Measurements from ENCODE around the gene ZCCHC4. TPM values are rescaled to one million over a fixed set of nuclear protein-coding genes. Genes with fewer than 3 reads are reported as not detected.
A peak's percentile ranks its signal among the peaks of the same experiment; 100 is the strongest.
"Not testable (repeated sequence)": the region's sequence is repeated elsewhere in the genome, so short reads cannot be mapped to it uniquely, and the experiment has no call there.

Gene ZCCHC4
- total RNA-seq, 1 donor from 2014 or later = 4.1 TPM

DNA sequence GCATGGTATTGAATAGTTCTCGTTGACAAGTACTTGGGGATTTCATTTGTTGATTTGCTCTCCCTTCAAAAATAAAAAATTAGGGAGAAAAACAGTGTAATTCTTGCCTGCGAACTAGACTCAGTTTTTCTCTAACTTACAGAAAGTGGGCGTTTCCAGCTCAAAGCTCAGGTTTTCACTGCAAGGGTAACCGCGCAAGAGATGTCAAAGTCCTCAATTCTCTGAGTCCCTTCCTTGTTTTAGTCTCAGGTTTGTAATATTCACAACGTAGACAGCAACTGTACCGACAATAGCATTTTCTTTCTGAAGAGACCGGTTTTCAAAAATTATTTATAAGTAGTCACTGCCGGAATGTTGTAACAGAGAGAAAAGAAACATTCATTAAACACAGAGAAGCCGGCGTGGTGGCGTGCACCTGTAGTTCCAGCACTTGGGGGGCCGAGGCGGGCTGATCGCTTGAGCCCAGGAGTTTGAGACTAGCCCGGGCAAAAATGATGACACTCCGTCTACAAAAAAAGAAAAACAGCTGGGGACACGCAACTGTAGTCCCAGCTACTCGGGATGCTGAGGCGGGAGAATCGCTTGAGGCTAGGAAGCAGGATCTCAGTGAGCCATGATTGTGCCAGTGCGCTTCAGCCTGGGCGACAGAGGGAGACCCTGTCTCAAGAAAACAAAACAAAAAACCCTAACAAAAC, 774 bp downstream of the ZCCHC4 start:
- no peak for DNase-seq (ENCODE audit: low spot score)
- ATAC-seq = peak; percentile 32

DNA sequence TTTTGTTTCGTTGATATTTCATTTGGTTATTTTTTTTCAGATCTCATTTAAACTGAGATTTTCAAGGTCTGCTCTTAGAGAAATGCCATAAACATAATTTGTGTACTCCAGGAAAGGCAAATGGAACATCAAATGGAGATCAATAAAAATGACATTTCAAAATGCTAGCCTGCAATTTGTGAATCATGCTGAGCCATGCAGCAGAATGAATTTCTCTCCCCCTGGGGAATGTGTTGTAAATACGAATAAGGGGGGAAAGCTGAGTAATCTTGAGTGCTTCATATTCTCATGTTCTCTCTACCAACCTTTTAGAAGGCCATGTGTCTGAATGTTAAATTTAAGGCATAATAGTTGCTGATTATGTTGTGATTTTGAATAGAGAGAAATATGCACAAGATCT, 7.8 kb downstream of the ZCCHC4 start:
- DNase-seq (ENCODE audit: low spot score) (no peak), ATAC-seq (no peak)

DNA sequence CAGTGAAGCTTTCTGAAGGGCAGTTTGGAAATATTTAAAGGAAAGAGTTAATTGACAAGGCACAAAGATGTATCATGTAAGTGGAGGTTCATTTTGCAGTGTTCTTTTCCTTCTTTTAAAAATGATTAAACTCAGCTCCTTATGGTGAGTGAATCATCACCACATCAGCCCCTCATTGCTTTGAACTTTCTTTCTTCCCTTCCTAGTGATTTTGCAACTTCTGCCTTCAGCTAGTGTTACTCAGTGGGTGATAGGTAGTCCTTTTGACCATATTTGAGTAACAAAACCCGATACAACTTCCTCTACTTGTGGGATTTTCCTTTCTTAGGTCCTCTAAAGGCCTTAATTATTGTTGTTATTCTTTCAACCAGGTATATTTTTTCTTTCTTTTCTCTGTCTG, 8.2 kb downstream of the ZCCHC4 start:
- no peak for DNase-seq (ENCODE audit: low spot score)
- ATAC-seq = no peak

DNA sequence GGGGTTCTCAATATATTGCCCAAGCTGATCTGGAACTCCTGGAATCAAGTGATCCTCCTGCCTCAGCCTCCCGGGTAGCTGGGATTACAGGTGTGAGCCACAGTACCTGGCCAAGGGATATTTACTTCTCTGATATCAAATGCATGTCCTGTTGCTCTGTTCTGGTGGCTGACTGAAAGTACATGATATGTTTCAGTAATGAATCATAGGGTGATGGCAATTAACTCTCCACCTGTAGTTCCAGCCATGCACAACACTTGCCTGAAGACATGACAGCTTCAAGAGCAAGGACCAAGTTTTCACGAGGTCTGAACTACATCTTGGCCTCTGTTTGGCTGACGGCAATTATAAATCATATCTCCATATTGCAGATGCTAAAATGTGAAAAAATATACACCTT, 9.1 kb downstream of the ZCCHC4 start:
- ATAC-seq (no peak), DNase-seq (ENCODE audit: low spot score) (no peak)

DNA sequence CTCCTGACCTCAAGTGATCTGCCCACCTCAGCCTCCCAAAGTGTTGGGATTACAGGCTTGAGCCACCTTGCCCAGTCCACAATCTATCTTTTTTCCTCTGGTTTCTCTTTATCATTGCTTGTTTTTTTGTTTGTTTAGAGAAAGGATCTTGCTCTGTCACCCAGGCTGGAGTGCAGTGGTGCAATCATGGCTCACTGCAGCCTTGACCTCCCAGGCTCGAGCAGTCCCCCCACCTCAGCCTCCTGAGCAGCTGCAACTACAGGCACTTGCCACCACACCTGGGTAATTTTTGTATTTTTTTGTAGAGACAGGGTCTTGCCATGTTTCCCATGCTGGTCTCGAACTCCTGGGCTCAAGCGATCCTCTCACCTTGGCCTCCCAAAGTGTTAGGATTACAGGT, 15.9 kb downstream of the ZCCHC4 start:
- DNase-seq (ENCODE audit: low spot score); ATAC-seq: not testable (repeated sequence)

DNA sequence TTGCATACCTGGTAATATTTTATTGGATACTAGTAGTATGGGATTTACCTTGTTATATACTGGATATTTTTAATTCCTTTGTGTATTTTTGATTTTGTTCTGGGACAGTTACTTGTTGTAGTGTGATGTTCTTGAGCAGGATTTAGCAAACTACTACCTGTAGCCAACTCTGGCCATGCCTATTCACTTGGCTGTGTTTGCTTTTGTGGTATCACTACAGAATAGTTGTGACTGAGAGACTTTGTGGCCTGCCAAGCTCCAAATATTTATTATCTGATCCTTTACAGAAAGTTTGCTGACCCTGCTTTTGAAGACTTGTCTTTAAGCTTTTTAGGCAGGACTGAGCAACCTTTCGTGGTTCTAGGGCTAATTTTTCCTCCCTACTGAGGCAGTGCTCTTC, 17.8 kb downstream of the ZCCHC4 start:
- DNase-seq (ENCODE audit: low spot score) = no peak
- peak; percentile 61 for ATAC-seq

DNA sequence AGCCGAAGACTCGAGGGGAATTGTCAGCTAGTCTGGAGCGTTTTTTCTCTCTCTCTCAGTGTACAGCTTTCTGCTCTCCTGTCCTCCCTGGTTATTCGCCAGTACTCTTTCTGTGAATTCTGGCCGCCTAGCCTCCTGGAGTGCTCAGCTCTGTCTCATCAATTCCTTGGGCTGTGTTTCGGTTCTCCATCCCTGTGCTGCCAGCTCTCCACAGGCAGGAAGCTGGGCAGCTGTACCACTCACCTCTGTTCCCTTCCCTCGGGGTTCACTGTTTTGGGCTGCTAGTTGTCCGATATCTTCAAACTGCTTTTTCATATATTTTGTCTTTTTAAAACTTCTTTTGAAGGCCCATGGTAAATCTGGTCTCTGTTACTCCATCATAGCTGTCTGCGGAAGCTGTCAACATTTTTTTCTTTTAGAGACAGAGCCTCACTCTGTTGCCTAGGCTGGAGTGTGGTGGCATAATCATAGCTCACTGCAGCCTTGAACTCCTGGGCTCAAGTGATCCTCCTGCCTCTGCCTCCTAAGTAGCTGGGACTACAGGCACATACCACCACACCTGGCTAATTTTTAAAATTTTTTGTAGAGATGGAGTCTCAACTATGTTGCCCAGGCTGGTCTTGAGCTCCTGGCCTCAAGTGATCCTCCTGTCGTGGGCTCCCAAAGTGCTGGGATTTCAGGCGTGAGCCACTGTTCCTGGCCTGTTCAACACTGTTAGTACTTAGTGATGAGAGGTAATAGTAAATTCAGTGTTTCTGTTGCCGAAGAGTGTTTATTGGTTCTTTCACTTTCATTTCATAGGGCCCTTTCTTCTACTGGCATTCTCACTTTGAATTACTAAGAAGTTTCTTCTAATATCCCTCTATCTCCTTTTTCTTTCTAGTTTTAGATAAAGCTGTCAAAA, 18.6 kb downstream of the ZCCHC4 start:
- ATAC-seq = peak; percentile 43
- DNase-seq (ENCODE audit: low spot score) = no peak

DNA sequence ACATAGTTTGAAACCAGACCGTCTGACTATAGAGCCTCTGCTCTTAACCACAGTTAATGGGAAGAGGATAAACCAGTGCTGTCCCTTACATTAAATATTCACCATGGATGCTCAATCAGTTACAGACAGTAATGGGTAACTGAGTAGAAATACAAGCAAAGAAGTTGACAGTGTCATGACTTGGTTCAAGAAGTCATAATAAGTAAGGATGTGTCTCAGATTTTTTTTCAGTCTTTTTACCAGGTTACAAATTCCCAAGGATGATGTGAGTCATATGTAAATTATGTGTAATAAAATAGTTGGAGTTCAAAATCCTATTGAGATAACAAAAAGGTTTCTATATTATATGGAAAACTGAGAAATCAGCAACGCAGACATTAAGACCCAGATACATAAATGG, 31.1 kb downstream of the ZCCHC4 start:
- ATAC-seq (no peak), DNase-seq (ENCODE audit: low spot score) (no peak)

DNA sequence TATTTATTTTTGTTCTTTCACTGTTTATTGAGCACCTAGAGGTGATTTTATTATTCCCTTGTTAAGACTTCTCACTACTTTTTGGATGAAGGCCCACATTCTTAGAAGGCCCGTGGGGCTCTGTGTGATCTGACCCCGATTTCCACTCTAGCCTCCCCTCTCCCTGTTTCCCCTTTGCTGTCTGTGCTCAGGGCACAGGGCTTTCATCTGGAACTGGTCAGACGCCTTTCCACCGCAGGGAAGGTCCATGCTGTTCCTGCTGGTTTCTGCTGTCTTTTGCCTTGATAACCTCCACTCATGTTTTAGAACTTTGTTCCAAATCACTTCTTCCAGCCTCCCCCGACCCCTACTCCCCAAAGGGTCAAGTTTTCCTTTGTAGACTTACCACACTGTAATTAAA, 33.2 kb downstream of the ZCCHC4 start:
- ATAC-seq = no peak
- DNase-seq (ENCODE audit: low spot score) = no peak

DNA sequence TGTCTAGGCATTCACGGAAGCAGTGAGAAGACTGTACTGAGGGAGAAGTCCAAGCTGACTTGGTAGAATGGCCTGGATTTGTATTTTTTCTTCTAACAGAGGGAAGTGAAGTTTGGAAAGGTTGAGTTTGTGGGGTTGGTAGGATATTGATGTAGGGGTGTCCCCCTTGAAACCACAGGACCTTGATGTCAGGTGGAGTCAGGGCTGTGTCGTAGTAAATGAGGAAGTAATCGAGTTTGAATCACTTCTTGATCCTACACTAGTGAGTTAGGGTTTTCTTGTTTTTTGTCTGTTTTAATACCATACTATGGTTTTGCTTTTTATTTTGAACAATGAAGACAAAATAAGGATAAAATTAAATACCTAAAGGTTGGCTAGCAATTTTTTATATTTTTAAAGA, 34.3 kb downstream of the ZCCHC4 start:
- ATAC-seq = no peak
- DNase-seq (ENCODE audit: low spot score) = no peak

DNA sequence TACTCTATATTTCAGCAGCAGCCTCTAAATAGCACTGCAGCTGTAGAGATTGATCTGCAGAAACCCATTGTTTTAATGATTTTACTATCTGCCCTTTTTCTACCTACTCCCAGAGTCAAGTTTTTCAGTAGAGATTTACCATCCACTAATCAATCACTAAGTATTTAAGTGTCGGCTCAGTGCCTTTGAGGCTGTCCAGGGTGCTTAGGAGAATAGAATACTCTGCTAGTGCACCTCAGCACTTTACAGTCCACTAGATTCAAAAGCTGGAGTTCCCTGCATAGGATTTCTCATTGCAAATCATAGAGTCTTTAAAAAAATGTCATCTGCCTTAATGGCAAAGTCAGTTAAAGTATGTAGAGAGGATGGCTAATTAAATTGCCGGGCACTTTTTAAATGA, 34.9 kb downstream of the ZCCHC4 start:
- DNase-seq (ENCODE audit: low spot score) (no peak), ATAC-seq (no peak)

DNA sequence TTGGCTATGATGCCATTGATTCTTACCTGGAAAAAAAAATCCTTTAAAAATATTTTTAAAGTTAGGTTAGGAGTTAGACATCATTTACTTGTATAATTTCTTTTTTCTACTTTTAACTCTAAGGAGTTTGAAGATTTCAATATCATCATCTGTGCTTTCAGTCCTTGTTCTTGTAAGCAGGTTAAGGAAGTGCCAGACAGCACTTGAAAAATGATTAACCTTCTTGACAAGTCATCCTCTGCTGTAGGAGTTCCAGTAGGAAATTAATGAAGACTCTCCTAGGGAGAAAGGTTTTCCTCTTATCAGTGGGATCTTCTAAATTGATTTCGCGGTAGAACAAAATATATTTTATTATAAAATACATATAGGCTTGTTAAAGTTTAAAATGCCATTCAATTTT, 35.4 kb downstream of the ZCCHC4 start:
- ATAC-seq (no peak), DNase-seq (ENCODE audit: low spot score) (no peak)

DNA sequence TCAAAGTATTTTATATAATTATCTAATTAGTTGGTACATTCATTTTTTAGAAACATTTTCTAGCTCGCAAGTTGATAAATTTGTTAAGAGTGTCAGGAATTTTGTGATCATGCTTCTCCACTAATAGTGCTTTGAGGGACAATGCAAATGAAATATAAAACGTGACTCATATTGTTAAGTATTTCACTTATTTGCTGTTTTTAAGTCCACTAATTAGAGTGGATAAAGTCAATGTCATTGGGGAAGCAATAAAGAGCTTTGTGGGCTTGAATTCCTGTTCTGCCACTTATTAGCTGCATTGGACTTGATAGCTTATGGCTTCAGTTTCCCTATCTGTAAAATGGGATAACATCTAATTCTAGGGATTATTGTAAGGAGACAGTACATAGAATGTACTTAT, 38.0 kb downstream of the ZCCHC4 start:
- no peak for DNase-seq (ENCODE audit: low spot score)
- ATAC-seq = no peak

DNA sequence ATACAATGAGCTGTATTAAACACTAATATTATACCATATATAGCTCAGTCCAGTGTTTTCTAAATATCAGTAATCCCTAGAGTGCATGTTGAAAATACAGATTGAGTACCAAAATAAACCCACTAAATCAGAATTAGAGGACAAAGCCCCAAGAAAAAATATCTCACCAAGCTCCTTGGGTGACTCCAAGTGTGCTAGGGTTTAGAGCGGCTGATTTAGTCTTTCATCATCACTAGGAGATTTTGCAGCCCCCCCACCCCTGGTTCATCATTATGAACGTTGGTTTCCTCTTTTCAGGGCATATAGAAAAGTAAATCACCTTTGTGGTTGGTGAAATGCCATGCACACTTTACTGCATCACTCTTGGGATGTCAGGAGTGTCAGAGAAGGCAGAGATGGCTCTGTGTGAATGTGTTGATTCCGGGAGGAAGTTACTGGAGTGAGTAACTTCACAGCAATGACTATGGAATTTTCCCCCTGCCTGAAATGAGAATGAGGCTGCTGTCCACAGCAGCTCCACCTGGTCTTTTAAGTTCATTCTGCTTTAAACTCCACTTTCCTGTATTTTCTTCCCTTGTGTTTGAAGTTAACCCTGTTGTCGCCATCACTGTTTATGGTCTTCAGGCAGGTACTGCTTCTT, 39.3 kb downstream of the ZCCHC4 start:
- DNase-seq (ENCODE audit: low spot score) (no peak), ATAC-seq (no peak)

DNA sequence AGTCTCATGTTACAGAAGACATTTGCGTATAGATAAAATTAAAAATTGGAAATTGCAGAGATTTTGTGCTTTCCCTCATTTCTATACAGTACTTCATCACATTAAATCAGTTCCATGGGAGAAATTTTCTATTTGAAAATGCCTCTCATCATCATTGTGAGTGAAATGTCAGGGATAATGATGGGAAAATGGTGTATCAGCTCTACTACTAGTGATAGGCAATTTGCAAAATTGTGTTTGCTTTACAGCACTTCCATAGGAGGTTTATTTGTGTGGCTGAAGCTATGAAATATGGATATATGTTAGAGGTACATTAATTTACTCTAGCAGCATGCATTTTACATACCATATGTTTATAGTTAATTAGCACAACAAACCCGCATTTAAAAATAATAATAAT, 43.5 kb downstream of the ZCCHC4 start:
- no peak for ATAC-seq
- no peak for DNase-seq (ENCODE audit: low spot score)

DNA sequence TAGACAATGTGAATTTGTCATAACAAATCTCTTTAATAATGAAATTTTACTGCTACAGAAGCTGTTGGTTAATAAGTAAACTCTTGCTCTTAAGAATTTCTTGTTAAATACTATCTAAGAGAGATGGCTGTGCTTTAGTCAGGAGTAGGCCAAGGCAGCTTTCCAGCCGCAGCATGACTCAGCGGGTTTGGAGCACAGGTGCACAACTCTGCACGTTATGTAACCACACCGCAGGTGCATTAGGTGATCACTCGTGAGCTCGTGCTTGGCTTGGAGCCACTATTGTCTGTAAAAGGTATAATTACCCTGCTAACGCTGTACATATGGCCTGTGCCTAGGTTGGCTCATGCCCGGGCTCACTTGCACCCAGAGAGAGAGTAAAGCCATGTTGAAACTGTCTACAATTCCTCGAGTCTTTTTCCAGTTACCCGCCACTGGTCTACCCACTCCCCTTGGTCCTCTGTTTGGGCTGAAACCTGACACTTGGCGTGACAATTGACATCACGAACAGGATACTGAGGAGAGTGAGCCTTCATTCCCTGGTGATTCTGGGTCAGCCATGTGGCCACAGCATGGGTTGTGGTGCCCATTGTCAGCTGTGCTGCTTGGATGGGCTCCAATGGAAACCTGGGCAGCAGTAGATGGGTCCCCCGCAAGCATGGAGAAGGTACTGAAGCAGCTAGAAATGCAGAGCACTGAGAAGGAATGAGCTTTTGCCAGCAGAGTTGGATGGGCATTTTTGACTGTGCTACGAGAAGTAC, 46.1 kb downstream of the ZCCHC4 start:
- ATAC-seq = no peak
- DNase-seq (ENCODE audit: low spot score) = no peak

DNA sequence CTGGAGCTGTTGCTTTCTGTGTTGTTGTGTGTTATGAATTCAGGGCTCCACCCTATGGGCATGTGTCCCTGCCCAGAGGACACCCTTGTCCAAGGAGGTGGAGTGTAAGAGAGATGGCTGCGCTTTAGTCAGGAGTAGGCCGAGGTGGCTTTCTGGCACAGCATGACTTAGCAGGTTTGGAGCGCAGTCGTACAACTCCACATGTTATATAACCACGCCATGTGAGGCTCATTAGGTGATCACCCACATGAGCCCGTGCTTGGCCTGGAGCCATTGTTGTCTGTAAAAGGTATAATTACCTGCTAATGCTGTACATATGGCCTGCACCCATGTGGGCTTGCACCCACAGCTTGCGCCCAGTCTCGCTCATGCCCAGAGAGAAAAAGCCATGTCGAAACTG, 48.7 kb downstream of the ZCCHC4 start:
- no peak for ATAC-seq
- DNase-seq (ENCODE audit: low spot score) = peak; percentile 37

DNA sequence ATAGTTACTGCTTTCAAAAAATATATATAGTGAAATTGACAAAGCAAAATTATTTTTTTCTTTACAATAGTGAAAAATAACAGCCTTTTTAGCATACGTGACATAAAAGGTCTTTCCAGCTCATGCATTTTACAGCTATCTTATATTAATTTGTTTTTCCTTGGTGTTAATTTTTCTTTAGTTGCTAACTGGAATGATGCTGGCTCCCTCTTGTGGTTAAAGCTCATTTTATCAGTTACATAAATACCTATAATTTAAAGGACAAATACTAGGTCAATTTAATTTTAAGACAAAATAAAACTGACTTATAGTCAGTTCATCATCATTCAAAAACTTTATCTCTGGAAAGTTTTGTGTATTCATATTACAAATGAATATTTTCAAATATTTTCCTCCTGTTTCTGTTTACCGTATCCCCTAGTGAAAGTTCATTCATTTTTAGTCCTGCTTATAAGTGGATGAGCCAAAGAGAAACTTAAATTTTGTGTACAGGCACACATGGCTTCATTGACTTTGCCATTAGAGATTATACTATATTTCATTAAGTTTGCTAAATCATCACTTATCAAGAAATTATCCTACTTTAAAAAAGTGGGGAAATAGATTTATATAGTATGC, 54.5 kb downstream of the ZCCHC4 start:
- no peak for DNase-seq (ENCODE audit: low spot score)
- ATAC-seq = peak; percentile 61

DNA sequence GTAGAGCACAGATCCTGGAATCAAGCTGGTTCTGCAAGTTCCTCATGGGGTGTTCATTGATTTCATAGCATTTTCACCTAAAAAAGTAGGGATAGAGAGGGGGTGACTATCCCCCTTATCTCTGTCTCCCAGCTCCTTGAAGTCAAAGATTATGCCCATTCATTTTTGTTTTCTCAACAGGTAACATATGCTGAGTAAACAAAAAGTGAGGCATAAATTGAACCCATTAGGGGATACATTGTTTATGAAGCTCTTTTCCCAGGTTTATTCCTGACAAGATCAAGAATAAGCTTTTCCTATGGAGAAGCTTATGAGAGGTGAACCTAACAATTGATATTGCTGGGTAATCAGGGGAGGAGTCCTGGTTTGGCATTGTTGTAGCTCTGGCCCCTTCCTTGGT, 55.3 kb downstream of the ZCCHC4 start:
- ATAC-seq = no peak

DNA sequence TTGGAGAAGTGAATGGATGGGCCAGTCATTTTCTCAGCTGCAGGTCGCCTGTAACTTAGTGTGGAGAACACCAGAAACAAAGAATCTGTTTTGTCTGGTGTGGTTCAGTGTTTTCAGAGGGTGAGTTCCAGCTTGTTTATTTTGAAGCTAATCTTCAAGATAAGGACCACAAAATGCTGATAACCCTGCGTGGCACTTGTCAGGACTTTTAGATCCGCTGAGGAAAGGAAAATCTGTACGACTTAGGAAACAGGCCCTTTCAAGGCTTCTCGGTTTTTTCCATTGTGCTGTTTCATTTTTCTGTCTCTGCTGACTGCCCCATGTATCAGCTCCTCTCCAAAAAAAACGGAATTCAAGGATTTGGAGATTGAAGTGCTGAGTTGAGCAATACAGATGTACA, 55.7 kb downstream of the ZCCHC4 start:
- peak; percentile 60 for ATAC-seq
- no peak for DNase-seq (ENCODE audit: low spot score)

More for the DNA sequence above, 55.3 kb downstream of the ZCCHC4 start:
- DNase-seq (ENCODE audit: low spot score) = no peak

DNA sequence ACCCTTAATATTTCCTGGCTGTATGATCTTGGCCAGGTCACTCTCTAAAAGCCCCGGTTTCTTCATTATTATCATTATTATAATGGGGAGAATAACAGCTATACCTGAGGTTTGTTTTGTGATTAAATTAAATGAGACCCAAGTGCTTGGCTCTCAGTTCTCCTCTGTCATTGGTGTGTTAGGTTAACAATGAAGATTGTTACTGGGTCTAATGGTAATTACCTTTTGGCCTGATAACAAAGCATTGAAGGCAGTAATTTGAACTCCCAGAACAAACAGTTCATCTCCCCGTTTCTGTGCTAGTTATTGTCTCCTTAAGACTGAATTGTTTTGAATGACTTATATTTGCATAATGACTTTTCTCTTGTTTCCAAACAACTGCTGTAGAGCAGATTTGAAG, 57.7 kb downstream of the ZCCHC4 start:
- no peak for DNase-seq (ENCODE audit: low spot score)
- ATAC-seq = no peak

All from left lobe of liver (tissue), 2 donors.